Posterior vena cava (tissue), 2 donors: ENCODE data around the gene SORCS2. TPM values are rescaled to one million over a fixed set of nuclear protein-coding genes. Genes with fewer than 3 reads are reported as not detected.
A peak's percentile ranks its signal among the peaks of the same experiment; 100 is the strongest.

ENCODE experiments used
- DNase-seq: peaks from one replicate; pipeline ENCODE4 v3.0.0-alpha.2; 2020; ENCODE audit warnings: low spot score
- intact Hi-C, 2 donors: fragments of 100-400 bp; cut with DNase I; formaldehyde crosslinking; loops; one replicate each; pipeline versions ENCODE4 v1.14.1 to v1.14.2; 2022 to 2023
- total RNA-seq, 2 donors: library from RNA; stranded (reverse); fragmentation: NEBNext Ultra II Directional; extraction: Animal tissue kit (Norgen Biotek cat#: 25700); gene quantifications; one replicate each; pipeline ENCODE4 v1.2.1, GENCODE V29; 2021
- donor health status: DM: yes; HTN: yes; CAD: no.
- donor health status: DM: yes; HTN: yes; CAD: no.

SORCS2 gene
- total RNA-seq, 2 donors from 2014 or later, result 5.0 to 11.9 TPM

GRCh38 chr4:7467471-7467870 lies 275.1 kb downstream of the SORCS2 start:
- intact Hi-C loops, result loop anchor here in 1 of 2 donors (10.0 kb wide), 1 partner anchor 257 kb away; no protein-coding TSS in a partner anchor
- DNase-seq, result no peak

GRCh38 chr4:7469023-7469422 lies 276.7 kb downstream of the SORCS2 start:
- DNase-seq, result no peak
- intact Hi-C loops, result loop anchor here in 1 of 2 donors (10.0 kb wide), 1 partner anchor 256 kb away; no protein-coding TSS in a partner anchor

GRCh38 chr4:7470111-7470510 lies 277.8 kb downstream of the SORCS2 start:
- DNase-seq, result no peak
- intact Hi-C loops, result no loop called here

- DNase-seq, result peak; percentile 57
- intact Hi-C loops, result no loop called here
Measured at GRCh38 chr4:7470522-7471128, 278.3 kb downstream of the SORCS2 start.

GRCh38 chr4:7472442-7473013 lies 280.2 kb downstream of the SORCS2 start:
- no peak for DNase-seq
- intact Hi-C loops, result no loop called here

- intact Hi-C loops, result no loop called here
- DNase-seq, result no peak
Measured at GRCh38 chr4:7473081-7473480, 280.7 kb downstream of the SORCS2 start.

GRCh38 chr4:7474320-7474719 lies 282.0 kb downstream of the SORCS2 start:
- DNase-seq, result no peak
- intact Hi-C loops, result no loop called here

GRCh38 chr4:7475207-7475606 lies 282.9 kb downstream of the SORCS2 start:
- intact Hi-C loops, result no loop called here
- peak; percentile 63 for DNase-seq

GRCh38 chr4:7476820-7477219 lies 284.5 kb downstream of the SORCS2 start:
- intact Hi-C loops, result no loop called here
- DNase-seq, result no peak

- DNase-seq, result no peak
- intact Hi-C loops, result no loop called here
Measured at GRCh38 chr4:7477695-7478094, 285.4 kb downstream of the SORCS2 start.

- intact Hi-C loops, result no loop called here
- peak; percentile 74 for DNase-seq
Measured at GRCh38 chr4:7478665-7479064, 286.3 kb downstream of the SORCS2 start.

- DNase-seq, result no peak
- intact Hi-C loops, result no loop called here
Measured at GRCh38 chr4:7480423-7480822, 288.1 kb downstream of the SORCS2 start.

- intact Hi-C loops, result no loop called here
- no peak for DNase-seq
Measured at GRCh38 chr4:7481227-7481626, 288.9 kb downstream of the SORCS2 start.

- intact Hi-C loops, result no loop called here
Measured at GRCh38 chr4:7485096-7485495, 292.8 kb downstream of the SORCS2 start.

GRCh38 chr4:7486101-7486500 lies 293.8 kb downstream of the SORCS2 start:
- intact Hi-C loops, result no loop called here
- no peak for DNase-seq

More at GRCh38 chr4:7485096-7485495, 292.8 kb downstream of the SORCS2 start:
- DNase-seq, result no peak

GRCh38 chr4:7487502-7487901 lies 295.2 kb downstream of the SORCS2 start:
- no peak for DNase-seq
- intact Hi-C loops, result no loop called here

- intact Hi-C loops, result no loop called here
- DNase-seq, result no peak
Measured at GRCh38 chr4:7487998-7488671, 295.8 kb downstream of the SORCS2 start.

- no peak for DNase-seq
- intact Hi-C loops, result no loop called here
Measured at GRCh38 chr4:7491915-7492314, 299.6 kb downstream of the SORCS2 start.

- intact Hi-C loops, result no loop called here
- no peak for DNase-seq
Measured at GRCh38 chr4:7498446-7499200, 306.3 kb downstream of the SORCS2 start.

GRCh38 chr4:7499661-7500060 lies 307.3 kb downstream of the SORCS2 start:
- intact Hi-C loops, result no loop called here
- DNase-seq, result no peak
